Transverse colon (tissue), 3 donors: ENCODE measurements around the gene APLP2.

Experiments used
- EP300 ChIP-seq: sonication (generic); formaldehyde crosslinking; IDR thresholded peaks from one replicate; pipeline ENCODE4 v1.6.1; 2017; ENCODE audit warnings: antibody characterized with exemption, low read depth
- TF ChIP-seq, protein P1 (sequence below), 5 experiments: fragments of 200-600 bp in 3 of 5; fragments of 450-650 bp in 2 of 5; sonication (generic) in 3 of 5; IDR thresholded peaks; 1 replicate in 2 of 5; 2 replicates in 3 of 5; pipeline ENCODE4 v1.5.1; 2016 to 2017; ENCODE audit warnings: antibody characterized with exemption in 5 of 5, inconsistent platforms in 3 of 5, mild to moderate bottlenecking in 2 of 5, moderate library complexity in 1 of 5

DNA sequence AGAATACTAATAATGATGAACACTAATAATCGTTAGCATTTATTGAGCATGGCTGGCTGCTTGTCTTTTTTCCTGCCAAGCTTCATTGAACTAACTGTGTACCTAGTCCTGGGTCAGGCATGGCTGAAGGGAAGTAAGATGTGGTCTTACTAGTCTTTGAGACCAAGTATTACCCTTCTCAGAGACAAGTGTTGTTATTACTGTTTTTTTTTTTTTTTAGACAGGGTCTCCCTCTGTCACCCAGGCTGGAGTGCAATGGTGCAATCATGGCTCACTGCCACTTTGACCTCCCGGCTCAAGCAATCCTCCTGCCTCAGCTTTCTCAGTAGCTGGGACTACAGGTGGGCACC, 94.5 kb downstream of the APLP2 start:
- TF ChIP-seq, protein P1, sequence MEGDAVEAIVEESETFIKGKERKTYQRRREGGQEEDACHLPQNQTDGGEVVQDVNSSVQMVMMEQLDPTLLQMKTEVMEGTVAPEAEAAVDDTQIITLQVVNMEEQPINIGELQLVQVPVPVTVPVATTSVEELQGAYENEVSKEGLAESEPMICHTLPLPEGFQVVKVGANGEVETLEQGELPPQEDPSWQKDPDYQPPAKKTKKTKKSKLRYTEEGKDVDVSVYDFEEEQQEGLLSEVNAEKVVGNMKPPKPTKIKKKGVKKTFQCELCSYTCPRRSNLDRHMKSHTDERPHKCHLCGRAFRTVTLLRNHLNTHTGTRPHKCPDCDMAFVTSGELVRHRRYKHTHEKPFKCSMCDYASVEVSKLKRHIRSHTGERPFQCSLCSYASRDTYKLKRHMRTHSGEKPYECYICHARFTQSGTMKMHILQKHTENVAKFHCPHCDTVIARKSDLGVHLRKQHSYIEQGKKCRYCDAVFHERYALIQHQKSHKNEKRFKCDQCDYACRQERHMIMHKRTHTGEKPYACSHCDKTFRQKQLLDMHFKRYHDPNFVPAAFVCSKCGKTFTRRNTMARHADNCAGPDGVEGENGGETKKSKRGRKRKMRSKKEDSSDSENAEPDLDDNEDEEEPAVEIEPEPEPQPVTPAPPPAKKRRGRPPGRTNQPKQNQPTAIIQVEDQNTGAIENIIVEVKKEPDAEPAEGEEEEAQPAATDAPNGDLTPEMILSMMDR (IDR thresholded peaks at IDR 0.05): no peak
- no peak for TF ChIP-seq EP300
